GM12872 (cell line): ENCODE data around the gene FDPS.

Experiments
- CTCF ChIP-seq: IDR thresholded peaks from 3 replicates; pipeline ENCODE4 v1.5.1; 2011; ENCODE audit warnings: low read depth, mild to moderate bottlenecking, low read length, moderate library complexity; ENCODE audit not compliant: insufficient read depth

FDPS gene

GRCh38 chr1:155360051-155360450, 51.4 kb downstream of the FDPS start:
- TF ChIP-seq CTCF = no peak
